Activated naive CD4-positive, alpha-beta T cell treated with anti-CD3 and anti-CD28 coated beads, Interleukin-2, amount 50 U/mL, for 24 hours (primary cell): ENCODE results near the gene ERGIC2.
A peak's percentile ranks its signal among the peaks of the same experiment; 100 is the strongest.

ENCODE experiments used
- H3K27ac Mint-ChIP-seq: one replicate; pipeline ENCODE4 v1.8.0; 2021; ENCODE audit warnings: mild to moderate bottlenecking, mixed read lengths
- H3K27me3 Mint-ChIP-seq: one replicate; pipeline ENCODE4 v1.8.0; 2021; ENCODE audit warnings: mixed read lengths
- H3K36me3 Mint-ChIP-seq: one replicate; pipeline ENCODE4 v1.8.0; 2021; ENCODE audit warnings: mixed read lengths
- H3K4me1 Mint-ChIP-seq: one replicate; pipeline ENCODE4 v1.8.0; 2021; ENCODE audit warnings: mixed read lengths
- H3K4me3 Mint-ChIP-seq: one replicate; pipeline ENCODE4 v1.8.0; 2021; ENCODE audit warnings: mild to moderate bottlenecking, mixed read lengths
- H3K9me3 Mint-ChIP-seq: one replicate; pipeline ENCODE4 v1.8.0; 2021; ENCODE audit warnings: mixed read lengths

Gene ERGIC2

GRCh38 chr12:29380536-29381523, at the start of gene ERGIC2:
Gene ERGIC2 (minus strand): TSS chr12:29381172. CDS start chr12:29371633, 9,539 bp downstream.
- H3K36me3 Mint-ChIP-seq = peaks cover 7% of the 10 kb centered on the region
- no peaks in the 10 kb centered on the region for H3K9me3 Mint-ChIP-seq
- H3K4me3 Mint-ChIP-seq = peak within 1 kb of the TSS; percentile 97
- H3K4me1 Mint-ChIP-seq = peaks cover 60% of the 10 kb centered on the region
- no peaks in the 10 kb centered on the region for H3K27me3 Mint-ChIP-seq
- peak within 1 kb of the TSS; percentile 99 for H3K27ac Mint-ChIP-seq

GRCh38 chr12:29430716-29431044, 49.7 kb upstream of the ERGIC2 start:
- Mint-ChIP-seq H3K36me3 (no peaks in the 10 kb centered on the region), H3K27me3 (peaks cover 1% of the 10 kb centered on the region), H3K4me3 (no peak overlapping the region), H3K4me1 (peaks cover 8% of the 10 kb centered on the region), H3K9me3 (no peaks in the 10 kb centered on the region), H3K27ac (no peak overlapping the region)

GRCh38 chr12:29429999-29430715, 49.2 kb upstream of the ERGIC2 start:
- Mint-ChIP-seq H3K36me3 (no peaks in the 10 kb centered on the region), H3K27ac (no peak overlapping the region), H3K9me3 (no peaks in the 10 kb centered on the region), H3K4me3 (no peak overlapping the region), H3K4me1 (peaks cover 8% of the 10 kb centered on the region), H3K27me3 (peaks cover 1% of the 10 kb centered on the region)

- no peak overlapping the region for H3K27ac Mint-ChIP-seq
- no peaks in the 10 kb centered on the region for H3K36me3 Mint-ChIP-seq
- H3K4me3 Mint-ChIP-seq = no peak overlapping the region
- peaks cover 1% of the 10 kb centered on the region for H3K27me3 Mint-ChIP-seq
- peaks cover 1% of the 10 kb centered on the region for H3K9me3 Mint-ChIP-seq
- peaks cover 8% of the 10 kb centered on the region for H3K4me1 Mint-ChIP-seq
Observed at GRCh38 chr12:29428633-29429032, 47.7 kb upstream of the ERGIC2 start.

- H3K9me3 Mint-ChIP-seq = peaks cover 8% of the 10 kb centered on the region
- H3K4me1 Mint-ChIP-seq = peaks cover 8% of the 10 kb centered on the region
- no peak overlapping the region for H3K27ac Mint-ChIP-seq
- H3K27me3 Mint-ChIP-seq = peaks cover 1% of the 10 kb centered on the region
- no peak overlapping the region for H3K4me3 Mint-ChIP-seq
- no peaks in the 10 kb centered on the region for H3K36me3 Mint-ChIP-seq
Observed at GRCh38 chr12:29427964-29428363, 47.0 kb upstream of the ERGIC2 start.

GRCh38 chr12:29426498-29426897, 45.5 kb upstream of the ERGIC2 start:
- no peak overlapping the region for H3K4me3 Mint-ChIP-seq
- no peaks in the 10 kb centered on the region for H3K36me3 Mint-ChIP-seq
- H3K4me1 Mint-ChIP-seq = peaks cover 8% of the 10 kb centered on the region
- H3K27ac Mint-ChIP-seq = no peak overlapping the region
- peaks cover 8% of the 10 kb centered on the region for H3K9me3 Mint-ChIP-seq
- H3K27me3 Mint-ChIP-seq = peaks cover 7% of the 10 kb centered on the region

GRCh38 chr12:29425722-29426121, 44.8 kb upstream of the ERGIC2 start:
- Mint-ChIP-seq H3K4me3 (no peak overlapping the region), H3K36me3 (no peaks in the 10 kb centered on the region), H3K4me1 (peaks cover 8% of the 10 kb centered on the region), H3K9me3 (peaks cover 8% of the 10 kb centered on the region), H3K27me3 (peaks cover 7% of the 10 kb centered on the region), H3K27ac (no peak overlapping the region)

GRCh38 chr12:29416748-29417147, 35.8 kb upstream of the ERGIC2 start:
- Mint-ChIP-seq H3K4me1 (no peaks in the 10 kb centered on the region), H3K27ac (no peak overlapping the region), H3K4me3 (no peak overlapping the region), H3K9me3 (peaks cover 6% of the 10 kb centered on the region), H3K36me3 (peaks cover 3% of the 10 kb centered on the region), H3K27me3 (peaks cover 21% of the 10 kb centered on the region)

- Mint-ChIP-seq H3K9me3 (peaks cover 6% of the 10 kb centered on the region), H3K36me3 (peaks cover 3% of the 10 kb centered on the region), H3K27me3 (peaks cover 21% of the 10 kb centered on the region), H3K4me3 (no peak overlapping the region), H3K27ac (no peak overlapping the region), H3K4me1 (no peaks in the 10 kb centered on the region)
Observed at GRCh38 chr12:29415111-29415510, 34.1 kb upstream of the ERGIC2 start.

GRCh38 chr12:29414368-29414767, 33.4 kb upstream of the ERGIC2 start:
- H3K27me3 Mint-ChIP-seq = peaks cover 24% of the 10 kb centered on the region
- H3K36me3 Mint-ChIP-seq = peaks cover 5% of the 10 kb centered on the region
- peaks cover 11% of the 10 kb centered on the region for H3K9me3 Mint-ChIP-seq
- H3K27ac Mint-ChIP-seq = no peak overlapping the region
- no peak overlapping the region for H3K4me3 Mint-ChIP-seq
- H3K4me1 Mint-ChIP-seq = no peaks in the 10 kb centered on the region

GRCh38 chr12:29405561-29405960, 24.6 kb upstream of the ERGIC2 start:
- H3K4me1 Mint-ChIP-seq = no peaks in the 10 kb centered on the region

GRCh38 chr12:29403991-29404390, 23.0 kb upstream of the ERGIC2 start:
- Mint-ChIP-seq H3K9me3 (no peaks in the 10 kb centered on the region), H3K4me1 (no peaks in the 10 kb centered on the region), H3K36me3 (no peaks in the 10 kb centered on the region), H3K27ac (no peak overlapping the region), H3K4me3 (no peak overlapping the region), H3K27me3 (peaks cover 7% of the 10 kb centered on the region)

More at GRCh38 chr12:29405561-29405960, 24.6 kb upstream of the ERGIC2 start:
- no peak overlapping the region for H3K4me3 Mint-ChIP-seq
- H3K27me3 Mint-ChIP-seq = peaks cover 7% of the 10 kb centered on the region
- H3K27ac Mint-ChIP-seq = no peak overlapping the region
- peaks cover 8% of the 10 kb centered on the region for H3K9me3 Mint-ChIP-seq
- peaks cover 2% of the 10 kb centered on the region for H3K36me3 Mint-ChIP-seq

GRCh38 chr12:29402437-29402836, 21.5 kb upstream of the ERGIC2 start:
- H3K27me3 Mint-ChIP-seq = peaks cover 7% of the 10 kb centered on the region
- H3K4me1 Mint-ChIP-seq = no peaks in the 10 kb centered on the region
- no peak overlapping the region for H3K27ac Mint-ChIP-seq
- H3K4me3 Mint-ChIP-seq = no peak overlapping the region
- H3K9me3 Mint-ChIP-seq = no peaks in the 10 kb centered on the region
- H3K36me3 Mint-ChIP-seq = no peaks in the 10 kb centered on the region

- Mint-ChIP-seq H3K9me3 (no peaks in the 10 kb centered on the region), H3K4me3 (no peak overlapping the region), H3K4me1 (no peaks in the 10 kb centered on the region), H3K27ac (no peak overlapping the region), H3K27me3 (peaks cover 4% of the 10 kb centered on the region), H3K36me3 (no peaks in the 10 kb centered on the region)
Observed at GRCh38 chr12:29398495-29398894, 17.5 kb upstream of the ERGIC2 start.

- no peaks in the 10 kb centered on the region for H3K4me1 Mint-ChIP-seq
- H3K27me3 Mint-ChIP-seq = peaks cover 4% of the 10 kb centered on the region
- H3K9me3 Mint-ChIP-seq = no peaks in the 10 kb centered on the region
- H3K4me3 Mint-ChIP-seq = no peak overlapping the region
- H3K36me3 Mint-ChIP-seq = no peaks in the 10 kb centered on the region
- H3K27ac Mint-ChIP-seq = no peak overlapping the region
Observed at GRCh38 chr12:29396774-29397173, 15.8 kb upstream of the ERGIC2 start.

GRCh38 chr12:29395356-29395755, 14.4 kb upstream of the ERGIC2 start:
- Mint-ChIP-seq H3K27me3 (peaks cover 2% of the 10 kb centered on the region), H3K27ac (no peak overlapping the region), H3K9me3 (peaks cover 8% of the 10 kb centered on the region), H3K36me3 (peaks cover 5% of the 10 kb centered on the region), H3K4me3 (no peak overlapping the region), H3K4me1 (peaks cover 10% of the 10 kb centered on the region)
